MM.1S (cell line): ENCODE results near the gene DPY19L3.

Experiments used
- EZH2 ChIP-seq: fragments of 300-600 bp; sonication (generic); optimal IDR thresholded peaks from 2 replicates; pipeline ENCODE3; 2017; ENCODE audit warnings: low read depth, mild to moderate bottlenecking, antibody characterized with exemption, low read length, mixed read lengths
- TF ChIP-seq, protein P1 (sequence below): fragments of 300-600 bp; sonication (generic); IDR thresholded peaks from 2 replicates; pipeline ENCODE4 v1.5.1; 2016; ENCODE audit warnings: antibody characterized with exemption, low read length, mixed read lengths

DNA sequence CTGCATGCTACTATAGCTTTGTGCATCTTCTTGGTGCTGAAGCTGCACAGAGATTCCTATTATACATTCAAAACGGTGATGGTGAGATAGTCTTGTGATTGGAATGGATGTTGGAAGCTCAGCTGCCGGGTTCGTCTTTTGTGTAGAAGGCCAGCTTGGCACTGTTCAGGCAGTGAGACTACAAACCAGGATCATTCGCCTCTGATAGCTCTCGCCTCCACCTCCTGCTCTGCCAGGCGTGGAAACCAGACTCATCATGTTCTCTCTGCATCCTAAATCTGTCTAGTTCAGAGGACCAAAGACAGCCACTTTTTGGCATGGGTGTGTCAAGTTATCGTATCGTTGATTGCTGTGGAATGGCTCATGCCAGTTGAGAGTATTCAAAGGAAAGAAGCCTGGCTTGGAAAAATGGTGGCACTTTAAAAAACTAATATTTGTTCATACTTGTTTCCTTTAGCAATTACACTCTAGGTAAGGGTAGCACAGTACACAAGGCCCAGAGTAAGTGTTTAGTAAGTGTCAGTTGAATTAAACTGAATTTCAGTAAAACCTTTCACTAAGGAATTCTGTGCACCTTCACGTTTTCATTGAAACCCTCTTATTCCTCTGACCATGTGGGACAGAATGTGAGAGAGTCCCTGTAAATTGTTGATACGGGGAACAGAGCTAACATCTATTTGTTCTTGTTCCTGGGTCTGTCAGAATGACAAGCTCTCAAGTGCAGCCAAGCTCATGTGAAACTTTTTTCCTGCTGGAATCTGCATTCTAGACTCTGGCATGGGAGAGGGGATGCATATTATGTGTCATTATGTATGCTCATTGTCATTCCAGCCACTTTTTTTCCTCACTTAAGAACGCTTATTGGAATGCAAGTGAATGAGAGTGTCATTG is 69.8 kb downstream of the DPY19L3 start:
- TF ChIP-seq, protein P1, sequence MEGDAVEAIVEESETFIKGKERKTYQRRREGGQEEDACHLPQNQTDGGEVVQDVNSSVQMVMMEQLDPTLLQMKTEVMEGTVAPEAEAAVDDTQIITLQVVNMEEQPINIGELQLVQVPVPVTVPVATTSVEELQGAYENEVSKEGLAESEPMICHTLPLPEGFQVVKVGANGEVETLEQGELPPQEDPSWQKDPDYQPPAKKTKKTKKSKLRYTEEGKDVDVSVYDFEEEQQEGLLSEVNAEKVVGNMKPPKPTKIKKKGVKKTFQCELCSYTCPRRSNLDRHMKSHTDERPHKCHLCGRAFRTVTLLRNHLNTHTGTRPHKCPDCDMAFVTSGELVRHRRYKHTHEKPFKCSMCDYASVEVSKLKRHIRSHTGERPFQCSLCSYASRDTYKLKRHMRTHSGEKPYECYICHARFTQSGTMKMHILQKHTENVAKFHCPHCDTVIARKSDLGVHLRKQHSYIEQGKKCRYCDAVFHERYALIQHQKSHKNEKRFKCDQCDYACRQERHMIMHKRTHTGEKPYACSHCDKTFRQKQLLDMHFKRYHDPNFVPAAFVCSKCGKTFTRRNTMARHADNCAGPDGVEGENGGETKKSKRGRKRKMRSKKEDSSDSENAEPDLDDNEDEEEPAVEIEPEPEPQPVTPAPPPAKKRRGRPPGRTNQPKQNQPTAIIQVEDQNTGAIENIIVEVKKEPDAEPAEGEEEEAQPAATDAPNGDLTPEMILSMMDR, result no peak
- TF ChIP-seq EZH2, result no peak
